DOHH2 (cell line): ENCODE data around the gene A1BG.

Experiments
- H3F3A ChIP-seq: fragments of 200-600 bp; sonication (generic), shearing (Covaris generic); 2 replicates; pipeline ENCODE4 v1.6.0; 2016; ENCODE audit warnings: antibody characterized with exemption, mild to moderate bottlenecking; ENCODE audit not compliant: control insufficient read depth, insufficient read depth
- H3K27ac ChIP-seq: fragments of 200-600 bp; sonication (generic); 2 replicates; pipeline ENCODE4 v1.5.1; 2014; ENCODE audit warnings: low read depth, mild to moderate bottlenecking, low read length, moderate library complexity
- H3K27me3 ChIP-seq: fragments of 200-600 bp; sonication (generic); 2 replicates; pipeline ENCODE4 v1.6.1; 2014; ENCODE audit warnings: mild to moderate bottlenecking, low read length, mixed read lengths; ENCODE audit not compliant: control insufficient read depth
- H3K36me3 ChIP-seq: fragments of 200-600 bp; sonication (generic); 2 replicates; pipeline ENCODE4 v1.6.1; 2014; ENCODE audit warnings: mild to moderate bottlenecking, low read length, moderate library complexity, mixed read lengths; ENCODE audit not compliant: control insufficient read depth
- H3K4me1 ChIP-seq: fragments of 200-600 bp; sonication (generic); 2 replicates; pipeline ENCODE4 v1.6.1; 2014; ENCODE audit warnings: mild to moderate bottlenecking, low read length, mixed read lengths; ENCODE audit not compliant: control insufficient read depth
- H3K4me2 ChIP-seq: fragments of 200-600 bp; sonication (generic); 2 replicates; pipeline ENCODE4 v1.6.0; 2014; ENCODE audit warnings: mild to moderate bottlenecking, low read length, moderate library complexity
- H3K4me3 ChIP-seq: fragments of 200-600 bp; sonication (generic); 2 replicates; pipeline ENCODE4 v1.5.1; 2014; ENCODE audit warnings: mild to moderate bottlenecking, low read length, mixed read lengths
- H3K79me2 ChIP-seq: fragments of 200-600 bp; sonication (generic); 2 replicates; pipeline ENCODE4 v1.6.1; 2014; ENCODE audit warnings: mild to moderate bottlenecking, low read length, mixed read lengths; ENCODE audit not compliant: control insufficient read depth
- H3K9me2 ChIP-seq: fragments of 200-600 bp; sonication (generic); replicated peaks from 2 replicates; pipeline ENCODE4 v1.6.1; 2014; ENCODE audit warnings: mild to moderate bottlenecking, low read length, mixed read lengths; ENCODE audit not compliant: control insufficient read depth
- H3K9me3 ChIP-seq: fragments of 200-600 bp; sonication (generic); 2 replicates; pipeline ENCODE4 v1.6.1; 2014; ENCODE audit warnings: antibody characterized with exemption, low read length, mixed read lengths; ENCODE audit not compliant: control insufficient read depth, insufficient read depth
- H4K20me1 ChIP-seq: fragments of 200-600 bp; sonication (generic); 2 replicates; pipeline ENCODE4 v1.6.0; 2014; ENCODE audit warnings: low read depth, mild to moderate bottlenecking, antibody characterized with exemption, low read length, moderate library complexity; ENCODE audit not compliant: control insufficient read depth, insufficient read depth
- CTCF ChIP-seq: fragments of 200-600 bp; sonication (generic); IDR thresholded peaks from one replicate; pipeline ENCODE4 v1.5.1; 2014; ENCODE audit warnings: antibody characterized with exemption, mild to moderate bottlenecking, low read depth, low read length; ENCODE audit not compliant: poor library complexity, severe bottlenecking
- EZH2phosphoT487 ChIP-seq: fragments of 200-600 bp; sonication (generic); IDR thresholded peaks from 2 replicates; pipeline ENCODE4 v1.6.1; 2017; ENCODE audit warnings: borderline replicate concordance, mild to moderate bottlenecking, antibody characterized with exemption, low read length, moderate library complexity, mixed read lengths

Gene A1BG

DNA sequence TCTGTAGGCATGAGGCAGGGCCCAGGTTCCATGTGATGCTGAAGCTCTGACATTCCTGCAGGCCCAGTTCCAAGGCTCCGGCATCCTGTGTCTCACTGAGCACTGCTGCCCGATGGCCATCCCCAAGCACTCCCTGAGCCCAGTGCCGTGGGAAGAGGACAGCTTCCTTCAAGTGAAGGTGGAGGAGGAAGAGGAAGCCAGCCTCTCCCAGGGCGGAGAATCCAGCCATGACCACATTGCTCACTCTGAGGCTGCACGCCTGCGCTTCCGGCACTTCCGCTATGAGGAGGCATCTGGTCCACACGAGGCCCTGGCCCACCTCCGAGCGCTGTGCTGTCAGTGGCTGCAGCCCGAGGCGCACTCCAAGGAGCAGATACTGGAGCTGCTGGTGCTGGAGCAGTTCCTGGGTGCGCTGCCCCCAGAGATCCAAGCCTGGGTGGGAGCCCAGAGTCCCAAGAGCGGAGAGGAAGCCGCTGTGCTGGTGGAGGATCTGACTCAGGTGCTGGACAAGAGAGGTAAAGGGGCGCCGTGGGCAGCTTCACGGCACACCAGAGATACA, 18.5 kb downstream of the A1BG start:
- Histone ChIP-seq H3K27ac (no peak overlapping the region), H3K4me3 (no peak overlapping the region), H3K27me3 (no peaks in the 10 kb centered on the region), H3F3A (no peaks in the 10 kb centered on the region), H3K4me1 (no peaks in the 10 kb centered on the region), H4K20me1 (no peaks in the 10 kb centered on the region), H3K9me2 (no peaks in the 10 kb centered on the region), H3K4me2 (no peak overlapping the region), H3K79me2 (no peaks in the 10 kb centered on the region), H3K9me3 (no peaks in the 10 kb centered on the region), H3K36me3 (peaks cover 20% of the 10 kb centered on the region)
- TF ChIP-seq EZH2phosphoT487 (no peak), CTCF (no peak)

GRCh38 chr19:58332697-58333096, 20.6 kb downstream of the A1BG start:
- H3K4me1 ChIP-seq: peaks cover 8% of the 10 kb centered on the region

DNA sequence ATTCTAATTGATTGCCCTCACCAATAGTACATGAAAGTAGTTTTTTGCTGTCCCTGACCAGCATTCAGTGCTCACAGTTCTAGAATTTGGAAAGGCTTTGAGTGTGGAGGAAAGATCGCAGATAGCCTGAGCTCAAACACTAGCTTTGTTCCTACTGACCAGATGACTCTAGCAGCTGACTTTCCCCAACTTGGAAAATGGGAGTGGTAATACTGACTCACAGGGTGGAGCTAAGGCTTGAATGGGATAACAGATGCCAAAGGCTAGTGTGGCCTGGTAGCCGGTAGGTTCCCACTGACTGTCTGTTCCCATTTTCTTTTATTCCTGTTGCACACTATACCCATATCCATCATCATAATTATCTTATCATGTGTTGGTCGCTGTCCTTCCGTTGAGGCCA, 22.8 kb downstream of the A1BG start:
- no peaks in the 10 kb centered on the region for H3K27me3 ChIP-seq
- H3K9me2 ChIP-seq: no peaks in the 10 kb centered on the region
- no peaks in the 10 kb centered on the region for H3K9me3 ChIP-seq
- peaks cover 13% of the 10 kb centered on the region for H3K79me2 ChIP-seq
- no peak overlapping the region for H3K27ac ChIP-seq
- no peak overlapping the region for H3K4me2 ChIP-seq
- TF ChIP-seq CTCF: no peak
- H4K20me1 ChIP-seq: no peaks in the 10 kb centered on the region
- peaks cover 17% of the 10 kb centered on the region for H3K4me1 ChIP-seq
- H3F3A ChIP-seq: no peaks in the 10 kb centered on the region
- H3K36me3 ChIP-seq: peaks cover 9% of the 10 kb centered on the region; the same call in 1 of the 2 replicates
- no peak overlapping the region for H3K4me3 ChIP-seq

More at GRCh38 chr19:58332697-58333096, 20.6 kb downstream of the A1BG start:
- Histone ChIP-seq H3K4me3 (no peak overlapping the region), H3K79me2 (peaks cover 7% of the 10 kb centered on the region), H4K20me1 (no peaks in the 10 kb centered on the region), H3K36me3 (peaks cover 4% of the 10 kb centered on the region; the same call in 1 of the 2 replicates), H3K9me2 (no peaks in the 10 kb centered on the region), H3K27me3 (no peaks in the 10 kb centered on the region), H3K9me3 (no peaks in the 10 kb centered on the region), H3K4me2 (no peak overlapping the region), H3K27ac (no peak overlapping the region), H3F3A (no peaks in the 10 kb centered on the region)
- TF ChIP-seq EZH2phosphoT487: no peak
- TF ChIP-seq CTCF: no peak
